IMR-90 (cell line): ENCODE measurements around the gene GPATCH2. TPM values are rescaled to one million over a fixed set of nuclear protein-coding genes. Genes with fewer than 3 reads are reported as not detected.

Experiments used
- ATAC-seq: fragments of 200-7000 bp; cut with Tn5 transposase; 2 replicates; pipeline ENCODE4 v1.9.1; 2020; ENCODE audit warnings: low read depth, mild to moderate bottlenecking, moderate library complexity
- BruUV-seq: library from RNA; stranded (reverse); fragments of 400-500 nt; replicated peaks from 2 replicates; lab custom pipeline; 2021; lab: Mats Ljungman, UMichigan
- CTCF ChIA-PET: fragments of 300-600 bp; formaldehyde crosslinking; extraction: SDS; loops from one replicate; lab custom pipeline; 2021; ENCODE audit warnings: antibody characterized with exemption; lab: Yijun Ruan, JAX
- POLR2A ChIA-PET: fragments of 300-600 bp; sonication (Branson Sonifier 250); formaldehyde crosslinking; loops from one replicate; lab custom pipeline; 2022; ENCODE audit warnings: antibody characterized with exemption; ENCODE audit not compliant: unreplicated experiment; lab: Charles Lee
- DNase-seq: peaks from one replicate; pipeline ENCODE4 v3.0.0; 2013
- H2AFZ ChIP-seq: replicated peaks from 2 replicates; pipeline ENCODE3; 2013; ENCODE audit warnings: low read length, mild to moderate bottlenecking; ENCODE audit not compliant: poor library complexity
- H2AK5ac ChIP-seq: 2 replicates; pipeline ENCODE4 v1.6.1; 2013; ENCODE audit warnings: low read depth, low read length, inconsistent platforms
- H2AK9ac ChIP-seq: replicated peaks from 2 replicates; pipeline ENCODE3; 2013; ENCODE audit warnings: mild to moderate bottlenecking, low read depth, low read length, moderate library complexity; ENCODE audit not compliant: poor library complexity
- H2BK120ac ChIP-seq: 2 replicates; pipeline ENCODE4 v1.6.1; 2013; ENCODE audit warnings: low read depth, low read length, inconsistent platforms
- H2BK15ac ChIP-seq: 3 replicates; pipeline ENCODE4 v1.6.1; 2013; ENCODE audit warnings: low read depth, low read length, inconsistent platforms
- H2BK20ac ChIP-seq: 2 replicates; pipeline ENCODE4 v1.6.1; 2013; ENCODE audit warnings: low read depth, mild to moderate bottlenecking, inconsistent platforms, low read length, moderate library complexity
- H2BK5ac ChIP-seq: 2 replicates; pipeline ENCODE4 v1.6.1; 2013; ENCODE audit warnings: mild to moderate bottlenecking, low read depth, low read length, inconsistent platforms; ENCODE audit not compliant: poor library complexity, severe bottlenecking
- H3K14ac ChIP-seq: replicated peaks from 2 replicates; pipeline ENCODE4 v1.6.1; 2013; ENCODE audit warnings: low read depth, low read length, inconsistent platforms
- H3K18ac ChIP-seq: 2 replicates; pipeline ENCODE4 v1.6.1; 2013; ENCODE audit warnings: low read depth, low read length, control low read depth
- H3K23ac ChIP-seq: 2 replicates; pipeline ENCODE4 v1.6.1; 2013; ENCODE audit warnings: low read depth, low read length, inconsistent platforms
- H3K27ac ChIP-seq: 2 replicates; pipeline ENCODE4 v1.5.1; 2013; ENCODE audit warnings: mild to moderate bottlenecking, control low read depth, low read length; ENCODE audit not compliant: insufficient read depth
- H3K27me3 ChIP-seq: 2 replicates; pipeline ENCODE4 v1.6.1; 2013; ENCODE audit warnings: low read length; ENCODE audit not compliant: control insufficient read depth, insufficient read depth
- H3K36me3 ChIP-seq: 2 replicates; pipeline ENCODE4 v1.6.1; 2013; ENCODE audit warnings: low read length, mixed read lengths; ENCODE audit not compliant: control insufficient read depth, insufficient read depth
- H3K4ac ChIP-seq: 2 replicates; pipeline ENCODE4 v1.6.1; 2013; ENCODE audit warnings: low read depth, low read length, inconsistent platforms
- H3K4me1 ChIP-seq: 2 replicates; pipeline ENCODE4 v1.6.1; 2013; ENCODE audit warnings: low read length, mixed read lengths; ENCODE audit not compliant: control insufficient read depth, insufficient read depth
- H3K4me2 ChIP-seq: 2 replicates; pipeline ENCODE4 v1.6.1; 2013; ENCODE audit warnings: low read depth, mild to moderate bottlenecking, control low read depth, low read length, moderate library complexity
- H3K4me3 ChIP-seq: 2 replicates; pipeline ENCODE4 v1.5.1; 2013; ENCODE audit warnings: low read depth, mild to moderate bottlenecking, control low read depth, low read length, moderate library complexity; ENCODE audit not compliant: insufficient read depth
- H3K56ac ChIP-seq: 2 replicates; pipeline ENCODE4 v1.6.1; 2013; ENCODE audit warnings: low read length, inconsistent platforms; ENCODE audit not compliant: insufficient read depth; ENCODE audit errors: extremely low read depth
- H3K79me1 ChIP-seq, 2 experiments: 2 replicates each; pipeline ENCODE4 v1.6.1; 2013; ENCODE audit warnings: low read length in 2 of 2, inconsistent platforms in 1 of 2, low read depth in 1 of 2
- H3K9ac ChIP-seq: 2 replicates; pipeline ENCODE4 v1.6.1; 2013; ENCODE audit warnings: low read depth, low read length, control low read depth
- H3K9me1 ChIP-seq: 2 replicates; pipeline ENCODE4 v1.6.1; 2013; ENCODE audit warnings: low read length, inconsistent platforms; ENCODE audit not compliant: insufficient read depth
- H3K9me3 ChIP-seq: 2 replicates; pipeline ENCODE4 v1.6.1; 2013; ENCODE audit warnings: low read length; ENCODE audit not compliant: control insufficient read depth, insufficient read depth
- H4K20me1 ChIP-seq: 2 replicates; pipeline ENCODE4 v1.6.1; 2013; ENCODE audit warnings: low read length, inconsistent platforms; ENCODE audit not compliant: insufficient read depth
- H4K5ac ChIP-seq: 2 replicates; pipeline ENCODE4 v1.6.1; 2013; ENCODE audit warnings: mild to moderate bottlenecking, low read depth, low read length, control low read depth
- H4K8ac ChIP-seq, 2 experiments: 2 replicates each; pipeline ENCODE4 v1.6.1; 2013; ENCODE audit warnings: low read depth in 2 of 2, low read length in 2 of 2, control low read depth in 1 of 2, inconsistent platforms in 1 of 2
- H4K91ac ChIP-seq: 2 replicates; pipeline ENCODE4 v1.6.1; 2013; ENCODE audit warnings: low read depth, low read length, inconsistent platforms; ENCODE audit not compliant: insufficient read depth
- BHLHE40 ChIP-seq: fragments of 150-350 bp; IDR thresholded peaks from 2 replicates; pipeline ENCODE4 v1.6.1; 2016; ENCODE audit warnings: mild to moderate bottlenecking, low read depth, low read length
- CEBPB ChIP-seq: IDR thresholded peaks from 2 replicates; pipeline ENCODE4 v1.6.1; 2012; ENCODE audit warnings: low read depth, low read length, improper control_type of control experiment
- CHD1 ChIP-seq: IDR thresholded peaks from 2 replicates; pipeline ENCODE4 v1.6.1; 2012; ENCODE audit warnings: low read depth, low read length, improper control_type of control experiment
- CTCF ChIP-seq: conservative IDR thresholded peaks from 2 replicates; pipeline ENCODE4 v1.5.1; 2012; ENCODE audit warnings: mild to moderate bottlenecking, low read depth, low read length, improper control_type of control experiment
- FOS ChIP-seq: fragments of 150-350 bp; IDR thresholded peaks from 2 replicates; pipeline ENCODE4 v1.6.1; 2016; ENCODE audit warnings: low read depth, low read length
- MAFK ChIP-seq: IDR thresholded peaks from 2 replicates; pipeline ENCODE4 v1.6.1; 2012; ENCODE audit warnings: low read depth, low read length, improper control_type of control experiment
- MAZ ChIP-seq: IDR thresholded peaks from 2 replicates; pipeline ENCODE4 v1.6.1; 2012; ENCODE audit warnings: low read depth, mild to moderate bottlenecking, low read length, improper control_type of control experiment, moderate library complexity, borderline replicate concordance
- MXI1 ChIP-seq: IDR thresholded peaks from 2 replicates; pipeline ENCODE4 v1.6.1; 2012; ENCODE audit warnings: low read depth, mild to moderate bottlenecking, low read length, moderate library complexity, borderline replicate concordance
- NFE2L2 ChIP-seq: fragments of 150-350 bp; IDR thresholded peaks from 2 replicates; pipeline ENCODE4 v1.6.1; 2016; ENCODE audit warnings: low read depth, mild to moderate bottlenecking, low read length
- POLR2A ChIP-seq: IDR thresholded peaks from 2 replicates; pipeline ENCODE4 v1.6.1; 2012; ENCODE audit warnings: mild to moderate bottlenecking, low read depth, low read length
- RAD21 ChIP-seq: IDR thresholded peaks from 2 replicates; pipeline ENCODE4 v1.6.1; 2012; ENCODE audit warnings: low read length, improper control_type of control experiment
- RCOR1 ChIP-seq: IDR thresholded peaks from 2 replicates; pipeline ENCODE4 v1.6.1; 2012; ENCODE audit warnings: mild to moderate bottlenecking, low read length, improper control_type of control experiment; ENCODE audit not compliant: insufficient replicate concordance
- RFX5 ChIP-seq: IDR thresholded peaks from 2 replicates; pipeline ENCODE4 v1.8.0; 2012; ENCODE audit warnings: low read depth, mild to moderate bottlenecking, low read length, moderate library complexity
- SMC3 ChIP-seq: fragments of 150-350 bp; IDR thresholded peaks from 2 replicates; pipeline ENCODE4 v1.6.1; 2016; ENCODE audit warnings: low read depth, mild to moderate bottlenecking, antibody characterized with exemption, low read length, moderate library complexity
- USF2 ChIP-seq: fragments of 150-350 bp; IDR thresholded peaks from 2 replicates; pipeline ENCODE4 v1.6.1; 2017; ENCODE audit warnings: mild to moderate bottlenecking, antibody characterized with exemption, low read length, low read depth
- WGBS, 2 experiments: methylation state at CpG; one replicate each; pipeline versions ENCODE4 v1.1.5 to v1.1.7; 2013; ENCODE audit warnings: missing lambda C conversion rate in 2 of 2; ENCODE audit not compliant: insufficient read length in 1 of 2; ENCODE audit errors: extremely low coverage in 2 of 2; 5-methylcytosine and 5-hydroxymethylcytosine counted together
- dilution Hi-C: fragments of 300-500 bp; cut with HindIII; formaldehyde crosslinking; loops from one replicate; pipeline ENCODE4 v1.14.3; 2018; ENCODE audit warnings: low sequenced_read_pairs; ENCODE audit not compliant: unreplicated experiment
- in situ Hi-C: fragments of 300-500 bp; cut with MboI; formaldehyde crosslinking; loops from 3 replicates; pipeline ENCODE4 v1.14.3; 2019; ENCODE audit warnings: low sequenced_read_pairs, inconsistent platforms, mixed read lengths
- intact Hi-C: fragments of 100-400 bp; cut with micrococcal nuclease; formaldehyde crosslinking; loops from 2 replicates; pipeline ENCODE4 v1.10.0; 2022
- polyA plus RNA-seq, 3 experiments: library from polyadenylated mRNA; depleted of rRNA; stranded (reverse); fragments of >200 nt; gene quantifications; 2 replicates each; pipeline ENCODE4 v1.2.3, GENCODE V29; 2012; ENCODE audit warnings: low replicate concordance in 1 of 3
- total RNA-seq: library from RNA; depleted of rRNA; stranded (reverse); fragments of >200 nt; gene quantifications from 2 replicates; pipeline ENCODE4 v1.2.3, GENCODE V29; 2012
- TF ChIP-seq, protein P1 (sequence below): fragments of 150-350 bp; IDR thresholded peaks from 2 replicates; pipeline ENCODE4 v1.6.1; 2016; ENCODE audit warnings: low read depth, mild to moderate bottlenecking, low read length, moderate library complexity, borderline replicate concordance

Gene GPATCH2
- total and polyA plus RNA-seq, 2 of the 4 experiments (the other 2 are of a cell fraction), result 4.7 to 11.8 TPM

DNA sequence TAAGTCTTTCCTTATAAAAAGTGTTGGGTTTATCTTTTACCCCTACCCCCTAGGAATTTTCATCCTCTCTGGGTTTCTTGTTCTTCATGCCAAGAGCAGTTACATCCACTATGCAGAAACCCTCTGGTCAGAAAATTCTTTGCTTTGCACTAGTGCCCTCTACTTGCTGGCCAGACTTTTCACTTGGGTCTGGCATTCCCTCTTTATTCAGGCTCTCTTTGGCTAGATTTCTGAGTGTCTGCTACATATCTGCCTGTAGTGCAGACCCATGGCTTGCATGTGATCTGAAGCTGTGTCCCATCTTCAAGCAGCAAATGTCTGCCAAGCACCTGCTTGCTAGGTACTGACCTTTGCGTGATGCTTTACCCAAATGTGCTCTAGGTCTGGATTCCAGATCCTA, 237.0 kb downstream of the GPATCH2 start:
- H3K4ac ChIP-seq, result no peak overlapping the region
- no peaks in the 10 kb centered on the region for H3K9me1 ChIP-seq
- no peak overlapping the region for H3K14ac ChIP-seq
- H3K36me3 ChIP-seq, result no peaks in the 10 kb centered on the region
- H2AFZ ChIP-seq, result no peak overlapping the region
- H3K79me1 ChIP-seq, result no peaks in the 10 kb centered on the region
- H4K5ac ChIP-seq, result no peak overlapping the region
- H2BK20ac ChIP-seq, result no peak overlapping the region
- in situ Hi-C loops, result no loop called here
- no peak overlapping the region for H3K4me3 ChIP-seq
- no peaks in the 10 kb centered on the region for H4K20me1 ChIP-seq
- H4K91ac ChIP-seq, result no peak overlapping the region
- no CpG with 5 or more reads among the region's 1 CpG for WGBS, 2 experiments
- H2BK15ac ChIP-seq, result no peak overlapping the region
- DNase-seq (no peak), ATAC-seq (peak; percentile 44; the same call in 1 of the 2 replicates)
- no peak overlapping the region for H2BK5ac ChIP-seq
- TF ChIP-seq CHD1, result no peak
- TF ChIP-seq RAD21, result no peak
- no peak for TF ChIP-seq USF2
- no peak for TF ChIP-seq RCOR1
- TF ChIP-seq, protein P1, sequence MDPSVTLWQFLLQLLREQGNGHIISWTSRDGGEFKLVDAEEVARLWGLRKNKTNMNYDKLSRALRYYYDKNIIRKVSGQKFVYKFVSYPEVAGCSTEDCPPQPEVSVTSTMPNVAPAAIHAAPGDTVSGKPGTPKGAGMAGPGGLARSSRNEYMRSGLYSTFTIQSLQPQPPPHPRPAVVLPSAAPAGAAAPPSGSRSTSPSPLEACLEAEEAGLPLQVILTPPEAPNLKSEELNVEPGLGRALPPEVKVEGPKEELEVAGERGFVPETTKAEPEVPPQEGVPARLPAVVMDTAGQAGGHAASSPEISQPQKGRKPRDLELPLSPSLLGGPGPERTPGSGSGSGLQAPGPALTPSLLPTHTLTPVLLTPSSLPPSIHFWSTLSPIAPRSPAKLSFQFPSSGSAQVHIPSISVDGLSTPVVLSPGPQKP, result no peak
- no peak for TF ChIP-seq POLR2A
- no peak for TF ChIP-seq RFX5
- TF ChIP-seq MXI1, result no peak
- no peak for TF ChIP-seq CEBPB
- no peak for TF ChIP-seq NFE2L2
- no peak for TF ChIP-seq CTCF
- TF ChIP-seq BHLHE40, result no peak
- no peak for TF ChIP-seq FOS
- TF ChIP-seq SMC3, result no peak
- TF ChIP-seq MAZ, result no peak
- no peak for TF ChIP-seq MAFK
- no peak overlapping the region for H3K56ac ChIP-seq
- dilution Hi-C loops, result no loop called here
- H3K27ac ChIP-seq, result no peak overlapping the region
- no peaks in the 10 kb centered on the region for H3K4me1 ChIP-seq
- no peaks in the 10 kb centered on the region for H3K9me3 ChIP-seq
- no TSS peak for BruUV-seq
- no peak overlapping the region for H3K9ac ChIP-seq
- no peak overlapping the region for H3K23ac ChIP-seq
- no peak overlapping the region for H3K18ac ChIP-seq
- H2AK9ac ChIP-seq, result no peak overlapping the region
- no peaks in the 10 kb centered on the region for H3K27me3 ChIP-seq
- CTCF ChIA-PET, result interaction anchor here (0.7 to 1.2 kb wide), 2 partner anchors 16 to 644 kb away, joined by 3 read pairs; no protein-coding TSS in a partner anchor
- H2AK5ac ChIP-seq, result no peak overlapping the region
- H3K4me2 ChIP-seq, result no peak overlapping the region
- H2BK120ac ChIP-seq, result no peak overlapping the region
- POLR2A ChIA-PET, result no interaction called here
- H4K8ac ChIP-seq, result no peak overlapping the region
- intact Hi-C loops, result loop anchor here (5.0 kb wide), 1 partner anchor 582 kb away; no protein-coding TSS in a partner anchor
